ENCODE results near the gene ERCC8. TPM values are rescaled to one million over a fixed set of nuclear protein-coding genes. Genes with fewer than 3 reads are reported as not detected.

Gene ERCC8
- total RNA-seq, 1 experiment from 2014 or later = 15.1 TPM

GRCh38 chr5:60888359-60889061 lies 56.4 kb downstream of the ERCC8 start:
- H2AFZ ChIP-seq (ENCODE audit: low read depth, low read length, poor library complexity, severe bottlenecking) = no peak overlapping the region
- no peak overlapping the region for H3K27ac ChIP-seq (ENCODE audit: low read depth, low read length)
- H3K9me2 ChIP-seq (ENCODE audit: insufficient read depth) = no peaks in the 10 kb centered on the region
- no peaks in the 10 kb centered on the region for H3K36me3 ChIP-seq (ENCODE audit: control insufficient read depth in 1 of 2, insufficient read depth in 2 of 2, low read length in 2 of 2)
- no peaks in the 10 kb centered on the region for H3K27me3 ChIP-seq (ENCODE audit: insufficient read depth, low read length)
- H3K4me2 ChIP-seq (ENCODE audit: low read length) = no peak overlapping the region
- intact Hi-C loops (cut with micrococcal nuclease) = no loop called here
- ChIA-PET CTCF (no interaction called here), RAD21 (ENCODE audit: low non-redundant PET in 1 of 2, low total read pairs in 2 of 2, uncharacterized antibody in 2 of 2, unreplicated experiment in 2 of 2) (no interaction called here), POLR2A (no interaction called here)
- H3K9ac ChIP-seq (ENCODE audit: low read length) = no peak overlapping the region
- BruUV-seq (replicated peaks) = no TSS peak
- no peak overlapping the region for H3K4me3 ChIP-seq (replicated peaks in 1 of 2; ENCODE audit: low read depth in 1 of 2, low read length in 2 of 2)
- ATAC-seq = no peak
- DNase-seq (ENCODE audit: low read depth, low spot score) = no peak
- H3K4me1 ChIP-seq (ENCODE audit: control insufficient read depth in 1 of 2, insufficient read depth in 2 of 2, low read length in 2 of 2) = no peaks in the 10 kb centered on the region
- no peaks in the 10 kb centered on the region for H3K79me2 ChIP-seq (ENCODE audit: insufficient read depth, low read length)
- no peaks in the 10 kb centered on the region for H3K9me3 ChIP-seq (ENCODE audit: control insufficient read depth in 1 of 2, insufficient read depth in 1 of 2, low read depth in 1 of 2, low read length in 2 of 2)
- TF ChIP-seq, protein P1, sequence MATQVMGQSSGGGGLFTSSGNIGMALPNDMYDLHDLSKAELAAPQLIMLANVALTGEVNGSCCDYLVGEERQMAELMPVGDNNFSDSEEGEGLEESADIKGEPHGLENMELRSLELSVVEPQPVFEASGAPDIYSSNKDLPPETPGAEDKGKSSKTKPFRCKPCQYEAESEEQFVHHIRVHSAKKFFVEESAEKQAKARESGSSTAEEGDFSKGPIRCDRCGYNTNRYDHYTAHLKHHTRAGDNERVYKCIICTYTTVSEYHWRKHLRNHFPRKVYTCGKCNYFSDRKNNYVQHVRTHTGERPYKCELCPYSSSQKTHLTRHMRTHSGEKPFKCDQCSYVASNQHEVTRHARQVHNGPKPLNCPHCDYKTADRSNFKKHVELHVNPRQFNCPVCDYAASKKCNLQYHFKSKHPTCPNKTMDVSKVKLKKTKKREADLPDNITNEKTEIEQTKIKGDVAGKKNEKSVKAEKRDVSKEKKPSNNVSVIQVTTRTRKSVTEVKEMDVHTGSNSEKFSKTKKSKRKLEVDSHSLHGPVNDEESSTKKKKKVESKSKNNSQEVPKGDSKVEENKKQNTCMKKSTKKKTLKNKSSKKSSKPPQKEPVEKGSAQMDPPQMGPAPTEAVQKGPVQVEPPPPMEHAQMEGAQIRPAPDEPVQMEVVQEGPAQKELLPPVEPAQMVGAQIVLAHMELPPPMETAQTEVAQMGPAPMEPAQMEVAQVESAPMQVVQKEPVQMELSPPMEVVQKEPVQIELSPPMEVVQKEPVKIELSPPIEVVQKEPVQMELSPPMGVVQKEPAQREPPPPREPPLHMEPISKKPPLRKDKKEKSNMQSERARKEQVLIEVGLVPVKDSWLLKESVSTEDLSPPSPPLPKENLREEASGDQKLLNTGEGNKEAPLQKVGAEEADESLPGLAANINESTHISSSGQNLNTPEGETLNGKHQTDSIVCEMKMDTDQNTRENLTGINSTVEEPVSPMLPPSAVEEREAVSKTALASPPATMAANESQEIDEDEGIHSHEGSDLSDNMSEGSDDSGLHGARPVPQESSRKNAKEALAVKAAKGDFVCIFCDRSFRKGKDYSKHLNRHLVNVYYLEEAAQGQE (IDR thresholded peaks at IDR 0.05; ENCODE audit: low read depth) = no peak
- TF ChIP-seq EGR1 (IDR thresholded peaks at IDR 0.05; ENCODE audit: low read depth) (no peak), YY1 (IDR thresholded peaks at IDR 0.05; ENCODE audit: extremely low read depth, insufficient replicate concordance, low read depth, low read length) (no peak), FOSL1 (IDR thresholded peaks at IDR 0.05; ENCODE audit: low read depth) (no peak), JUND (IDR thresholded peaks at IDR 0.05) (no peak), POLR2A (IDR thresholded peaks at IDR 0.05; ENCODE audit: borderline replicate concordance, extremely low read depth, insufficient read depth, insufficient read length) (no peak), SP1 (IDR thresholded peaks at IDR 0.05; ENCODE audit: low read depth) (no peak), SIN3A (IDR thresholded peaks at IDR 0.05; ENCODE audit: low read depth) (no peak), ZFX (IDR thresholded peaks at IDR 0.05) (no peak), MAX (IDR thresholded peaks at IDR 0.05) (no peak), POLR2AphosphoS5 (IDR thresholded peaks at IDR 0.05; ENCODE audit: low read depth, low read length) (no peak), CEBPB (IDR thresholded peaks at IDR 0.05; ENCODE audit: low read depth) (no peak), ELF1 (IDR thresholded peaks at IDR 0.05; ENCODE audit: borderline replicate concordance, low read depth) (no peak)
- TF ChIP-seq, protein P2, sequence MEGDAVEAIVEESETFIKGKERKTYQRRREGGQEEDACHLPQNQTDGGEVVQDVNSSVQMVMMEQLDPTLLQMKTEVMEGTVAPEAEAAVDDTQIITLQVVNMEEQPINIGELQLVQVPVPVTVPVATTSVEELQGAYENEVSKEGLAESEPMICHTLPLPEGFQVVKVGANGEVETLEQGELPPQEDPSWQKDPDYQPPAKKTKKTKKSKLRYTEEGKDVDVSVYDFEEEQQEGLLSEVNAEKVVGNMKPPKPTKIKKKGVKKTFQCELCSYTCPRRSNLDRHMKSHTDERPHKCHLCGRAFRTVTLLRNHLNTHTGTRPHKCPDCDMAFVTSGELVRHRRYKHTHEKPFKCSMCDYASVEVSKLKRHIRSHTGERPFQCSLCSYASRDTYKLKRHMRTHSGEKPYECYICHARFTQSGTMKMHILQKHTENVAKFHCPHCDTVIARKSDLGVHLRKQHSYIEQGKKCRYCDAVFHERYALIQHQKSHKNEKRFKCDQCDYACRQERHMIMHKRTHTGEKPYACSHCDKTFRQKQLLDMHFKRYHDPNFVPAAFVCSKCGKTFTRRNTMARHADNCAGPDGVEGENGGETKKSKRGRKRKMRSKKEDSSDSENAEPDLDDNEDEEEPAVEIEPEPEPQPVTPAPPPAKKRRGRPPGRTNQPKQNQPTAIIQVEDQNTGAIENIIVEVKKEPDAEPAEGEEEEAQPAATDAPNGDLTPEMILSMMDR (IDR thresholded peaks at IDR 0.05 in 2 of 3, conservative IDR thresholded peaks at IDR 0.05 in 1 of 3; ENCODE audit: borderline replicate concordance in 1 of 3, insufficient read depth in 1 of 3, low read depth in 2 of 3, low read length in 2 of 3) = no peak
- TF ChIP-seq, protein P3, sequence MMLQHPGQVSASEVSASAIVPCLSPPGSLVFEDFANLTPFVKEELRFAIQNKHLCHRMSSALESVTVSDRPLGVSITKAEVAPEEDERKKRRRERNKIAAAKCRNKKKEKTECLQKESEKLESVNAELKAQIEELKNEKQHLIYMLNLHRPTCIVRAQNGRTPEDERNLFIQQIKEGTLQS (IDR thresholded peaks at IDR 0.05) = no peak
- TF ChIP-seq, protein P4, sequence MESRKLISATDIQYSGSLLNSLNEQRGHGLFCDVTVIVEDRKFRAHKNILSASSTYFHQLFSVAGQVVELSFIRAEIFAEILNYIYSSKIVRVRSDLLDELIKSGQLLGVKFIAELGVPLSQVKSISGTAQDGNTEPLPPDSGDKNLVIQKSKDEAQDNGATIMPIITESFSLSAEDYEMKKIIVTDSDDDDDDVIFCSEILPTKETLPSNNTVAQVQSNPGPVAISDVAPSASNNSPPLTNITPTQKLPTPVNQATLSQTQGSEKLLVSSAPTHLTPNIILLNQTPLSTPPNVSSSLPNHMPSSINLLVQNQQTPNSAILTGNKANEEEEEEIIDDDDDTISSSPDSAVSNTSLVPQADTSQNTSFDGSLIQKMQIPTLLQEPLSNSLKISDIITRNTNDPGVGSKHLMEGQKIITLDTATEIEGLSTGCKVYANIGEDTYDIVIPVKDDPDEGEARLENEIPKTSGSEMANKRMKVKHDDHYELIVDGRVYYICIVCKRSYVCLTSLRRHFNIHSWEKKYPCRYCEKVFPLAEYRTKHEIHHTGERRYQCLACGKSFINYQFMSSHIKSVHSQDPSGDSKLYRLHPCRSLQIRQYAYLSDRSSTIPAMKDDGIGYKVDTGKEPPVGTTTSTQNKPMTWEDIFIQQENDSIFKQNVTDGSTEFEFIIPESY (IDR thresholded peaks at IDR 0.05; ENCODE audit: extremely low read depth, insufficient replicate concordance, low read length) = no peak
- H4K20me1 ChIP-seq (ENCODE audit: insufficient read depth) = no peaks in the 10 kb centered on the region
